ENCODE results near the gene MTFMT.
"Not testable (repeated sequence)": the region's sequence is repeated elsewhere in the genome, so short reads cannot be mapped to it uniquely, and the experiment has no call there.

Gene MTFMT

DNA sequence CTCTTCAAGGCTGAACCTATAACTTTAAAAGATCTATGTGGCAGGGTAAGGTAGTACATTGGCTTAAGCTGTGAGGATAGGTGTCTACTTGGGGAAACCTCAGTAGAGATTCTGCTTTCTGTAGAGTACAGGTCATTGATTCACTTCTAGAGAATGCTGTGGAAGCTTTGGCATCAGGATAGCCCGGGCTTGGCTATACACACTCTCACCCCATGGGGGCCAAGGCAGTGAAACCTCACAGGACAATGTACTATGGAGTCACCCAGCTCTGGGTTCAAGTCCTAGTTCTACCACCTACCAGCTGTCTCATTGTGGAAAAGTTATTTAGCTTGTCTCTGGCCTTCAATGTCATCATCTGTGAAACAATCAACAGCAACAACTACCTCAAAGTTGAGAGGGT lies 9.0 kb downstream of the MTFMT start:
- no peak for DNase-seq (ENCODE audit: low read depth in 1 of 2, low spot score in 1 of 2)
- Histone ChIP-seq H3K27me3 (ENCODE audit: insufficient read depth, poor library complexity, severe bottlenecking) (no peaks in the 10 kb centered on the region), H3K27ac (replicated peaks) (no peak overlapping the region), H3K4me3 (replicated peaks; ENCODE audit: insufficient read depth, low read length) (no peak overlapping the region)
- TF ChIP-seq, protein P1, sequence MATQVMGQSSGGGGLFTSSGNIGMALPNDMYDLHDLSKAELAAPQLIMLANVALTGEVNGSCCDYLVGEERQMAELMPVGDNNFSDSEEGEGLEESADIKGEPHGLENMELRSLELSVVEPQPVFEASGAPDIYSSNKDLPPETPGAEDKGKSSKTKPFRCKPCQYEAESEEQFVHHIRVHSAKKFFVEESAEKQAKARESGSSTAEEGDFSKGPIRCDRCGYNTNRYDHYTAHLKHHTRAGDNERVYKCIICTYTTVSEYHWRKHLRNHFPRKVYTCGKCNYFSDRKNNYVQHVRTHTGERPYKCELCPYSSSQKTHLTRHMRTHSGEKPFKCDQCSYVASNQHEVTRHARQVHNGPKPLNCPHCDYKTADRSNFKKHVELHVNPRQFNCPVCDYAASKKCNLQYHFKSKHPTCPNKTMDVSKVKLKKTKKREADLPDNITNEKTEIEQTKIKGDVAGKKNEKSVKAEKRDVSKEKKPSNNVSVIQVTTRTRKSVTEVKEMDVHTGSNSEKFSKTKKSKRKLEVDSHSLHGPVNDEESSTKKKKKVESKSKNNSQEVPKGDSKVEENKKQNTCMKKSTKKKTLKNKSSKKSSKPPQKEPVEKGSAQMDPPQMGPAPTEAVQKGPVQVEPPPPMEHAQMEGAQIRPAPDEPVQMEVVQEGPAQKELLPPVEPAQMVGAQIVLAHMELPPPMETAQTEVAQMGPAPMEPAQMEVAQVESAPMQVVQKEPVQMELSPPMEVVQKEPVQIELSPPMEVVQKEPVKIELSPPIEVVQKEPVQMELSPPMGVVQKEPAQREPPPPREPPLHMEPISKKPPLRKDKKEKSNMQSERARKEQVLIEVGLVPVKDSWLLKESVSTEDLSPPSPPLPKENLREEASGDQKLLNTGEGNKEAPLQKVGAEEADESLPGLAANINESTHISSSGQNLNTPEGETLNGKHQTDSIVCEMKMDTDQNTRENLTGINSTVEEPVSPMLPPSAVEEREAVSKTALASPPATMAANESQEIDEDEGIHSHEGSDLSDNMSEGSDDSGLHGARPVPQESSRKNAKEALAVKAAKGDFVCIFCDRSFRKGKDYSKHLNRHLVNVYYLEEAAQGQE (IDR thresholded peaks at IDR 0.05; ENCODE audit: insufficient replicate concordance, low read depth): no peak
- TF ChIP-seq GABPA (IDR thresholded peaks at IDR 0.05; ENCODE audit: low read depth): no peak
- TF ChIP-seq SPI1 (IDR thresholded peaks at IDR 0.05; ENCODE audit: borderline replicate concordance, low read depth): no peak
- TF ChIP-seq POLR2AphosphoS5 (IDR thresholded peaks at IDR 0.05; ENCODE audit: low read depth): no peak
- TF ChIP-seq CTCF (IDR thresholded peaks at IDR 0.05; ENCODE audit: insufficient read depth, low read length): no peak

DNA sequence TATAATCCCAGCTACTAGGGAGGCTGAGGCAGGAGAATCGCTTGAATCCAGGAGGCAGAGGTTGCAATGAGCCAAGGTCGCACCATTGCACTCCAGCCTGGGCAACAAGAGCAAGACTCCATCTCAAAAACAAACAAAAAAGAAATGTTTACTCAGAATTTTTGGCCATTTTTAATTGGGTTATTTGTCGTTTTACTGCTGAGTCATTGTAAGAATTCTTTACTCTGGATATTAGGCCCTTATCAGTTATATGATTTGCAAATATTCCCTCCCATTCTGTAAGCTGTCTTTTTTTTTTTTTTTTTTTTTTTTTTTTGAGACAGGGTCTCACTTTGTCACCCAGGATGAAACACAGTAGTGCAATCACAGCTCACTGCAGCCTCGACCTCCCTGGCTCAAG lies 18.2 kb downstream of the MTFMT start:
- H3K27ac ChIP-seq (replicated peaks); H3K27me3 ChIP-seq (ENCODE audit: insufficient read depth, poor library complexity, severe bottlenecking); DNase-seq (ENCODE audit: low read depth in 1 of 2, low spot score in 1 of 2); H3K4me3 ChIP-seq (replicated peaks; ENCODE audit: insufficient read depth, low read length): not testable (repeated sequence)

GRCh38 chr15:65008983-65009382 lies 20.5 kb downstream of the MTFMT start:
- TF ChIP-seq GABPA (IDR thresholded peaks at IDR 0.05; ENCODE audit: low read depth) (no peak), SPI1 (IDR thresholded peaks at IDR 0.05; ENCODE audit: borderline replicate concordance, low read depth) (peak; percentile 24; the same call in 1 of the 2 replicates), CTCF (IDR thresholded peaks at IDR 0.05; ENCODE audit: insufficient read depth, low read length) (no peak), POLR2AphosphoS5 (IDR thresholded peaks at IDR 0.05; ENCODE audit: low read depth) (no peak)
- TF ChIP-seq, protein P1 (IDR thresholded peaks at IDR 0.05; ENCODE audit: insufficient replicate concordance, low read depth): no peak
- DNase-seq (ENCODE audit: low read depth in 1 of 2, low spot score in 1 of 2): peak in 1 of 2 experiments; percentile 36
- H3K27me3 ChIP-seq (ENCODE audit: insufficient read depth, poor library complexity, severe bottlenecking): no peaks in the 10 kb centered on the region
- no peak overlapping the region for H3K4me3 ChIP-seq (replicated peaks; ENCODE audit: insufficient read depth, low read length)
- no peak overlapping the region for H3K27ac ChIP-seq (replicated peaks)

DNA sequence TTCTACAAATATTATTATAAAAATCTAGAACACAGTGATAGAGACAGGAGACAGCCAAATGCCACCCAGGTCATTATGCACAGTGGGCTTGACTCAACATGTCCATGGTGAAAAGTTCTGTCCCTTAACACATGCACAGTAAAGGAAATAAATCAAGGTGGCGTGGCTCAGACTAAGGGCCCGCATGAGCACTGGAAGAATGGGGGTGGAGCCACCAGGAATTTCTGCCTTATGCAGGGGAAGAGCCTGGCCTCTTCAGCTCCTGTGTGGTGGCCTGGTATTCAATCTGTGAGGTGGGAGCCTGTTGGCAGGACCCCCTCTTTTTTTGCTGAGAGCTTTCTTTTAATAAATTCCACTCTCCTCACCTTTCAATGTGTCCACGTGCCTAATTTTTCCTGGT lies 22.6 kb downstream of the MTFMT start:
- TF ChIP-seq SPI1 (IDR thresholded peaks at IDR 0.05; ENCODE audit: borderline replicate concordance, low read depth): no peak
- TF ChIP-seq, protein P1 (IDR thresholded peaks at IDR 0.05; ENCODE audit: insufficient replicate concordance, low read depth): no peak
- no peak for TF ChIP-seq CTCF (IDR thresholded peaks at IDR 0.05; ENCODE audit: insufficient read depth, low read length)
- no peak for TF ChIP-seq POLR2AphosphoS5 (IDR thresholded peaks at IDR 0.05; ENCODE audit: low read depth)
- no peak for TF ChIP-seq GABPA (IDR thresholded peaks at IDR 0.05; ENCODE audit: low read depth)
- H3K27me3 ChIP-seq (ENCODE audit: insufficient read depth, poor library complexity, severe bottlenecking): no peaks in the 10 kb centered on the region
- DNase-seq (ENCODE audit: low read depth in 1 of 2, low spot score in 1 of 2): no peak
- H3K27ac ChIP-seq (replicated peaks): no peak overlapping the region
- no peak overlapping the region for H3K4me3 ChIP-seq (replicated peaks; ENCODE audit: insufficient read depth, low read length)

Data from HL-60 (cell line).